Spleen (tissue), 3 donors: ENCODE data around the gene CLMN.

Experiments used
- POLR2A ChIP-seq, 3 donors: fragments of 450-650 bp; IDR thresholded peaks; one replicate each; pipeline ENCODE4 v1.5.1; 2017; ENCODE audit warnings: antibody characterized with exemption in 3 of 3, mild to moderate bottlenecking in 1 of 3
- POLR2AphosphoS5 ChIP-seq, 3 donors: sonication (generic); formaldehyde crosslinking; IDR thresholded peaks; one replicate each; pipeline ENCODE4 v1.5.1; 2017; ENCODE audit warnings: antibody characterized with exemption in 3 of 3

- no peak for TF ChIP-seq POLR2A (IDR thresholded peaks at IDR 0.05)
- TF ChIP-seq POLR2AphosphoS5 (IDR thresholded peaks at IDR 0.05): peak in 1 of 3 donors; percentile 47
Measured at GRCh38 chr14:95291859-95292542, 27.7 kb downstream of the CLMN start.
